Measurements from ENCODE around the gene PDE1A. TPM values are rescaled to one million over a fixed set of nuclear protein-coding genes. Genes with fewer than 3 reads are reported as not detected.

The PDE1A gene
- polyA plus RNA-seq, 1 experiment = 1.0 TPM

DNA sequence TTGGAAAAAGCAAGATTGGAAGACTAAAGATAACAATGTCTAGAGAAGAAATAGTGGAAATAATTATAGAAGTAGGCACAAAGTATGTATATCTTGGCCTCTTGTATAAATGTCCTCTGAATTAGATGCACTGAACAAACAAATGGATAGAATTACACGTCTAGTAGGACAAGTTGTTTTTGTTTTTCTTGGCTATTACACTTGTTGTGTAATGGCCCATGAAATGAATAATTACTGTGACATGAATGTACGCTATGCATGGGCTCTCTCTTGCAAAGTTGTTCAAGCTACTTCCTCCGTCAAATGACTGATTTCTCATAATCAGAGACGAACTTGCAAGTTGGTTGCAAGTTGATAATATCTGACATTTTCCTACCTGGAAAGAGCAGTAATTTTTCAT is 126.2 kb downstream of the PDE1A start:
- TF ChIP-seq, protein P1, sequence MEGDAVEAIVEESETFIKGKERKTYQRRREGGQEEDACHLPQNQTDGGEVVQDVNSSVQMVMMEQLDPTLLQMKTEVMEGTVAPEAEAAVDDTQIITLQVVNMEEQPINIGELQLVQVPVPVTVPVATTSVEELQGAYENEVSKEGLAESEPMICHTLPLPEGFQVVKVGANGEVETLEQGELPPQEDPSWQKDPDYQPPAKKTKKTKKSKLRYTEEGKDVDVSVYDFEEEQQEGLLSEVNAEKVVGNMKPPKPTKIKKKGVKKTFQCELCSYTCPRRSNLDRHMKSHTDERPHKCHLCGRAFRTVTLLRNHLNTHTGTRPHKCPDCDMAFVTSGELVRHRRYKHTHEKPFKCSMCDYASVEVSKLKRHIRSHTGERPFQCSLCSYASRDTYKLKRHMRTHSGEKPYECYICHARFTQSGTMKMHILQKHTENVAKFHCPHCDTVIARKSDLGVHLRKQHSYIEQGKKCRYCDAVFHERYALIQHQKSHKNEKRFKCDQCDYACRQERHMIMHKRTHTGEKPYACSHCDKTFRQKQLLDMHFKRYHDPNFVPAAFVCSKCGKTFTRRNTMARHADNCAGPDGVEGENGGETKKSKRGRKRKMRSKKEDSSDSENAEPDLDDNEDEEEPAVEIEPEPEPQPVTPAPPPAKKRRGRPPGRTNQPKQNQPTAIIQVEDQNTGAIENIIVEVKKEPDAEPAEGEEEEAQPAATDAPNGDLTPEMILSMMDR (IDR thresholded peaks at IDR 0.05; ENCODE audit: insufficient read depth, low read depth, low read length) = no peak
- DNase-seq (ENCODE audit: low read depth) = no peak
- H3K27me3 ChIP-seq (ENCODE audit: control insufficient read depth, insufficient read depth, low read length) = no peaks in the 10 kb centered on the region
- CTCF ChIA-PET = interaction anchor here (1.1 kb wide), 1 partner anchor 34 kb away, joined by 3 read pairs; no protein-coding TSS in a partner anchor
- no peak overlapping the region for H3K4me3 ChIP-seq (ENCODE audit: low read depth, low read length)
- POLR2A ChIA-PET = no interaction called here
- no peaks in the 10 kb centered on the region for H3K36me3 ChIP-seq (ENCODE audit: control insufficient read depth, insufficient read depth, low read length)

DNA sequence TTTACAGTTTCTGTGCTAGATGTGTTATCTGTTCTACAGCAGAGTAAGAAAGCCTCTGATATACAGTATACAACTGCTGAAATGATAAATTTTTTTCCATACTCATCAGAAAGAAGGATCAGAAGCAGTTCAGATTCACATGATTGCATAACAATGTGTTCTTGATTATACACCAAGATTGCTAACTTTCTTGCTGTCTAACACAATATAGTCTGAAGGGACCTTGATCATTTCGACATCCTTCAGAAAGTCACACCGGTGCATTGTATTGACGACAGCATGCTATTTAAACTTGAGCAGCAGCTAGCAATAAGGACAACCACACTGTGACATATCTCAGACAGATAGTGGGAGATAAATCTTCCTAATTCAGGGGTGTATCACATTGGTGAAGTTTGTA is 127.2 kb downstream of the PDE1A start:
- Histone ChIP-seq H3K36me3 (ENCODE audit: control insufficient read depth, insufficient read depth, low read length) (no peaks in the 10 kb centered on the region), H3K4me3 (ENCODE audit: low read depth, low read length) (no peak overlapping the region), H3K27me3 (ENCODE audit: control insufficient read depth, insufficient read depth, low read length) (no peaks in the 10 kb centered on the region)
- POLR2A ChIA-PET = no interaction called here
- no peak for DNase-seq (ENCODE audit: low read depth)
- TF ChIP-seq, protein P1 (IDR thresholded peaks at IDR 0.05; ENCODE audit: insufficient read depth, low read depth, low read length) = no peak
- CTCF ChIA-PET = interaction anchor here (1.3 kb wide), 1 partner anchor 8 kb away, joined by 3 read pairs; no protein-coding TSS in a partner anchor

DNA sequence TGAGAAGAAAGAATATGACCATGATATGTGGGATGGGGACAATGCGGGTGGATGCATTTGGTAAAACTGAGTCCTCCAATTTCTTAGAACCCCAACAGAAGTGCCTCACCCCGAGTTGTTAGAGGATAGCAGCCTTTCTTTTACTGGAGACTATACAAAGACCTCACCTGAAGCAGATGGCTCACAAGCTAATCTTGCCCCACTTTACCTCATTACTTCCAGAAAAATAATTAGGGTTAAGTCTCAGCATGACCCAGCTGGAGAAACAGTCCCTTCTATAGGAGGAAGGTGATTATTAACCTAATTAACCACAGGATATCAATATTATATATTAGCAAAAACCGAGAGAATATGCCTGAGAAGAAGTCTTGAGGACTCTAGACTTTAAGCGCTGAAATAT is 128.4 kb downstream of the PDE1A start:
- CTCF ChIA-PET = interaction anchor here (0.6 to 1.5 kb wide), 2 partner anchors 58 to 354 kb away, joined by 3 to 4 read pairs; no protein-coding TSS in a partner anchor
- POLR2A ChIA-PET = interaction anchor here (0.6 kb wide), 1 partner anchor 343 kb away, joined by 3 read pairs; no protein-coding TSS in a partner anchor
- no peaks in the 10 kb centered on the region for H3K27me3 ChIP-seq (ENCODE audit: control insufficient read depth, insufficient read depth, low read length)
- TF ChIP-seq, protein P1 (IDR thresholded peaks at IDR 0.05; ENCODE audit: insufficient read depth, low read depth, low read length) = no peak
- no peak overlapping the region for H3K4me3 ChIP-seq (ENCODE audit: low read depth, low read length)
- no peaks in the 10 kb centered on the region for H3K36me3 ChIP-seq (ENCODE audit: control insufficient read depth, insufficient read depth, low read length)
- DNase-seq (ENCODE audit: low read depth) = no peak

DNA sequence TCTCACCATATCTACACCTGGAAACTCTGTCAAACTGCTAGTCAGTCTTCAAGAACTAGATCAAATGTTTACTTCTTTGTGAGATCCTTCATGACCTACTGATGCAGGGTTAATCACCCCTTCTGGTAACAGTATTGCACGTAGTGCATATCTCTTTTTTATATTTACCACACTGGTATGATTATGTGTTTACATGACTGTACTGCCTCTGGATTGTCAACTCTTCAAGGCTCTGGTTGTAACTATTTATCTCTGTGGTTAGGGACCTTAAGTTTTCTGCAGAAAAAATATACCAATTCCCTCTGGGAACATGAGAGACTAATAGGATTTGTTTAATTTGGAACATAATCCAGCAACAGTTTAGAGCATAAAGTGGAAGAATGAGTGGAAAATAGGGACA is 135.5 kb downstream of the PDE1A start:
- Histone ChIP-seq H3K36me3 (ENCODE audit: control insufficient read depth, insufficient read depth, low read length) (no peaks in the 10 kb centered on the region), H3K4me3 (ENCODE audit: low read depth, low read length) (no peak overlapping the region), H3K27me3 (ENCODE audit: control insufficient read depth, insufficient read depth, low read length) (no peaks in the 10 kb centered on the region)
- TF ChIP-seq, protein P1 (IDR thresholded peaks at IDR 0.05; ENCODE audit: insufficient read depth, low read depth, low read length) = no peak
- POLR2A ChIA-PET = no interaction called here
- DNase-seq (ENCODE audit: low read depth) = no peak
- CTCF ChIA-PET = no interaction called here

DNA sequence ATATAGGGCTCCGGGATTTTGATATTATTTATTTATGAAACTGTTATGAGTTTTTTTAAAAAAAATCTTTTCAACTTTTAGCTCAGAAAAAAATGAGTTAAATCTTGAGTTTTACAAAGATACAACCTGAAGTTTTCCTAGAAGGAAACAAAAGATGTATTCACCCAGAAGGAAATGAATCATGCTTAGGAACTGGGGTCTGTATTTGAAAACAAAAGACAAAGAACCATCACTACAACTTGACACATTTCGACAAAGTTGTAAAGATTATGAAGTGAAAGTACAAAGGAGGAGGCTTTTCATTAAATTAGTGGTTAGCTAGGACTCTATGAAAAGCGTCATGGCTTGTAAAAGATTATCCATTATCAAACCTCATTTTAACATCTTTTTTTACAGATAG is 143.3 kb downstream of the PDE1A start:
- Histone ChIP-seq H3K4me3 (ENCODE audit: low read depth, low read length) (no peak overlapping the region), H3K27me3 (ENCODE audit: control insufficient read depth, insufficient read depth, low read length) (no peaks in the 10 kb centered on the region), H3K36me3 (ENCODE audit: control insufficient read depth, insufficient read depth, low read length) (no peaks in the 10 kb centered on the region)
- ChIA-PET CTCF (no interaction called here), POLR2A (no interaction called here)
- TF ChIP-seq, protein P1 (IDR thresholded peaks at IDR 0.05; ENCODE audit: insufficient read depth, low read depth, low read length) = no peak
- no peak for DNase-seq (ENCODE audit: low read depth)
